AG04450 (cell line): ENCODE data around the gene ZBTB20. TPM values are rescaled to one million over a fixed set of nuclear protein-coding genes. Genes with fewer than 3 reads are reported as not detected.

Experiments
- CTCF ChIA-PET: fragments of 300-600, 350-600 bp; formaldehyde crosslinking; extraction: SDS; loops from one replicate; lab custom pipeline; 2022; ENCODE audit warnings: antibody characterized with exemption, inconsistent platforms; lab: Charles Lee
- POLR2A ChIA-PET: fragments of 350-600 bp; formaldehyde crosslinking; extraction: SDS; loops from one replicate; lab custom pipeline; 2021; ENCODE audit warnings: antibody characterized with exemption, inconsistent platforms; lab: Yijun Ruan, JAX
- DNase-seq: peaks from one replicate; pipeline ENCODE4 v3.0.0-alpha.2; 2011; ENCODE audit warnings: low read depth, low spot score
- H3K27ac ChIP-seq: one replicate; pipeline ENCODE4 v1.5.1; 2012; ENCODE audit warnings: low read depth, low read length, control low read depth
- H3K27me3 ChIP-seq: one replicate; pipeline ENCODE4 v1.6.0; 2012; ENCODE audit warnings: low read length; ENCODE audit not compliant: control insufficient read depth, insufficient read depth
- H3K4me3 ChIP-seq: 2 replicates; pipeline ENCODE4 v1.5.1; 2011; ENCODE audit warnings: mild to moderate bottlenecking, low read depth, low read length, control low read depth
- H3K9me3 ChIP-seq: 2 replicates; pipeline ENCODE4 v1.5.1; 2012; ENCODE audit warnings: low read length; ENCODE audit not compliant: control insufficient read depth, insufficient read depth
- polyA plus RNA-seq: library from polyadenylated mRNA; depleted of rRNA; stranded (reverse); fragments of >200 nt; gene quantifications from 2 replicates; pipeline ENCODE4 v1.2.3, GENCODE V29; 2011
- TF ChIP-seq, protein P1 (sequence below): IDR thresholded peaks from 2 replicates; pipeline ENCODE4 v1.5.1; 2011; ENCODE audit warnings: low read depth, low read length, control low read depth, inconsistent platforms

Gene ZBTB20
- polyA plus RNA-seq, 1 experiment, result 3.0 TPM

- CTCF ChIA-PET, result interaction anchor here (0.7 to 1.6 kb wide), 4 partner anchors 32 to 641 kb away, joined by 3 to 6 read pairs (median 4); no protein-coding TSS in a partner anchor
- Histone ChIP-seq H3K9me3 (no peaks in the 10 kb centered on the region), H3K27ac (peak overlapping the region; percentile 35), H3K27me3 (no peaks in the 10 kb centered on the region), H3K4me3 (peak overlapping the region; percentile 31)
- TF ChIP-seq, protein P1, sequence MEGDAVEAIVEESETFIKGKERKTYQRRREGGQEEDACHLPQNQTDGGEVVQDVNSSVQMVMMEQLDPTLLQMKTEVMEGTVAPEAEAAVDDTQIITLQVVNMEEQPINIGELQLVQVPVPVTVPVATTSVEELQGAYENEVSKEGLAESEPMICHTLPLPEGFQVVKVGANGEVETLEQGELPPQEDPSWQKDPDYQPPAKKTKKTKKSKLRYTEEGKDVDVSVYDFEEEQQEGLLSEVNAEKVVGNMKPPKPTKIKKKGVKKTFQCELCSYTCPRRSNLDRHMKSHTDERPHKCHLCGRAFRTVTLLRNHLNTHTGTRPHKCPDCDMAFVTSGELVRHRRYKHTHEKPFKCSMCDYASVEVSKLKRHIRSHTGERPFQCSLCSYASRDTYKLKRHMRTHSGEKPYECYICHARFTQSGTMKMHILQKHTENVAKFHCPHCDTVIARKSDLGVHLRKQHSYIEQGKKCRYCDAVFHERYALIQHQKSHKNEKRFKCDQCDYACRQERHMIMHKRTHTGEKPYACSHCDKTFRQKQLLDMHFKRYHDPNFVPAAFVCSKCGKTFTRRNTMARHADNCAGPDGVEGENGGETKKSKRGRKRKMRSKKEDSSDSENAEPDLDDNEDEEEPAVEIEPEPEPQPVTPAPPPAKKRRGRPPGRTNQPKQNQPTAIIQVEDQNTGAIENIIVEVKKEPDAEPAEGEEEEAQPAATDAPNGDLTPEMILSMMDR, result no peak
- no peak for DNase-seq
- POLR2A ChIA-PET, result no interaction called here
Observed at GRCh38 chr3:114451561-114452018, 695.5 kb downstream of the ZBTB20 start.

DNA sequence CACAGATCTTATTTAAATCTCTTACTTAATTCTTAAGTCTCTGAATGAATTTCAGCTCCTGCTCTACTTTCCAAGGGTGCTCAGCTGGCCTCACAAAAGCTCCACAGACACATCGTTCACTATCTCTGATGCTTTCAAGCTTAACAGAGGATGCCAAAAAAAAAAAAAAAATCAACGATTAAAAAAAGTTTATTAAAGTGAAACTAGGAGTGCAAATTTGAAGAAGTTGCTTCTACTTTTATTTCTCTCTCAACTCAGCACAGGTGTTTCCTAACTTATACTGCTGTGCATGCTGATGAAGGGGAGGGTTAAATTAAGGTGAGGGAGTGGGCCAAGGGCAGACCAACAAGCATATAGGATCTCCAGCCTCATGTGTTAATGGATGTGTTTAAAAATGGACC lies 696.0 kb downstream of the ZBTB20 start:
- CTCF ChIA-PET, result interaction anchor here (0.6 to 1.4 kb wide), 4 partner anchors 15 to 777 kb away, joined by 3 to 6 read pairs (median 4); no protein-coding TSS in a partner anchor
- H3K9me3 ChIP-seq, result no peaks in the 10 kb centered on the region
- POLR2A ChIA-PET, result interaction anchor here (0.6 to 0.7 kb wide), 2 partner anchors 20 to 663 kb away, joined by 5 to 7 read pairs; no protein-coding TSS in a partner anchor
- H3K4me3 ChIP-seq, result peak overlapping the region; percentile 15; the same call in 1 of the 2 replicates
- DNase-seq, result no peak
- H3K27me3 ChIP-seq, result no peaks in the 10 kb centered on the region
- TF ChIP-seq, protein P1, result no peak
- peak overlapping the region; percentile 31 for H3K27ac ChIP-seq

GRCh38 chr3:114450008-114450596 lies 697.0 kb downstream of the ZBTB20 start:
- CTCF ChIA-PET, result interaction anchor here (0.9 to 1.4 kb wide), 2 partner anchors 31 to 66 kb away, joined by 3 to 5 read pairs; no protein-coding TSS in a partner anchor
- H3K27ac ChIP-seq, result no peak overlapping the region
- POLR2A ChIA-PET, result interaction anchor here (0.6 kb wide), 1 partner anchor 649 kb away, joined by 4 read pairs; no protein-coding TSS in a partner anchor
- H3K27me3 ChIP-seq, result no peaks in the 10 kb centered on the region
- H3K9me3 ChIP-seq, result no peaks in the 10 kb centered on the region
- TF ChIP-seq, protein P1, result no peak
- H3K4me3 ChIP-seq, result no peak overlapping the region
- DNase-seq, result no peak

DNA sequence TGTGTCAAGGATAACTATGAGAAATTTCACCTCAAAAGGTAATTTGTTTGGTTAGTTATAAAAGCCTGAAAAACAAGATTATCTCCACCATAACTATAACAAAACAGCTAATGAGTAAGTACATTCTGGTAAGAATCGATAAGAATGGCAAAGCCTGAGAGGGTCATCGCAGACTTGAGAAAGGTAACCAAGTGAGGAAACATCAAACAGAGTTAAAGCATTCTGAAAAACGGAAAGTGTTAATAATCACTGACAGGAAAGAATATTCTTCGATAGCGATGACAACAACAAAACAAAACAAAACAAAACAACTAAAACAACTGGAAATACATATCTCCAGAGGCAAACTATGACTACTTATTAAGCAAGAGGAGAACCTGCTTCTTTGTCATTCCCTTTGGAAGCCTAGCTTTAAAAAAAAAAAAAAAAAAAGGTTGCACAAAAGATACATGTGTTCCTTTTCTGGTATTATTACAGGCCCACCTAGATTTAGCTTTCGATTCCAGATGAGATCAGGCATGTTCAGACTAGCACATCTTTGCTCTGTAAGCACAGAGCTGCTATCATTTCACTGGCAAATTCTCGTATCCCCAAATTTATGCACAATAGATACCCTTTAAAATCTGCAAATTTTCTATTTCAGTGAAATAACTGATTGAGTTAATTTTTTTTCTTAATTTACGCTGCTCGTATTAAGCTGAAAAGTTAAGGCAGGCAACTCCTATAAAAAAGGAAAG lies 697.6 kb downstream of the ZBTB20 start:
- CTCF ChIA-PET, result interaction anchor here (0.9 to 1.8 kb wide), 3 partner anchors 14 to 65 kb away, joined by 3 to 5 read pairs (median 4); no protein-coding TSS in a partner anchor
- TF ChIP-seq, protein P1, result no peak
- POLR2A ChIA-PET, result interaction anchor here (0.6 kb wide), 1 partner anchor 650 kb away, joined by 4 read pairs; no protein-coding TSS in a partner anchor
- DNase-seq, result no peak
- Histone ChIP-seq H3K4me3 (no peak overlapping the region), H3K27me3 (no peaks in the 10 kb centered on the region), H3K27ac (no peak overlapping the region), H3K9me3 (no peaks in the 10 kb centered on the region)
